Activated T-cell treated with anti-CD3 and anti-CD28 coated beads, Interleukin-2, amount 50 U/mL, for 4 hours (primary cell): ENCODE results near the gene UBTD1. TPM values are rescaled to one million over a fixed set of nuclear protein-coding genes. Genes with fewer than 3 reads are reported as not detected.

Experiments used
- ATAC-seq, 2 donors: fragments of 200-7000 bp; cut with Tn5 transposase; one replicate each; pipeline ENCODE4 v1.10.0; 2021
- DNase-seq: peaks from one replicate; pipeline ENCODE4 v3.0.0-alpha.2; 2020
- H3K27me3 Mint-ChIP-seq: one replicate; pipeline ENCODE4 v1.8.0; 2021; ENCODE audit warnings: low read depth, mixed read lengths
- H3K36me3 Mint-ChIP-seq: one replicate; pipeline ENCODE4 v1.8.0; 2022; ENCODE audit warnings: mixed read lengths; ENCODE audit not compliant: insufficient read depth
- H3K4me1 Mint-ChIP-seq: one replicate; pipeline ENCODE4 v1.8.0; 2021; ENCODE audit warnings: low read depth, mixed read lengths
- H3K4me3 Mint-ChIP-seq: one replicate; pipeline ENCODE4 v1.8.0; 2021; ENCODE audit warnings: mild to moderate bottlenecking, moderate library complexity, mixed read lengths
- H3K9me3 Mint-ChIP-seq: one replicate; pipeline ENCODE4 v1.8.0; 2021; ENCODE audit warnings: mixed read lengths
- total RNA-seq, 3 donors: library from RNA; stranded (reverse); gene quantifications; one replicate each; pipeline ENCODE4 v1.2.1, GENCODE V29; 2021

Gene UBTD1
- total RNA-seq, 3 donors from 2014 or later = 2.0 to 3.0 (median 2.8) TPM

DNA sequence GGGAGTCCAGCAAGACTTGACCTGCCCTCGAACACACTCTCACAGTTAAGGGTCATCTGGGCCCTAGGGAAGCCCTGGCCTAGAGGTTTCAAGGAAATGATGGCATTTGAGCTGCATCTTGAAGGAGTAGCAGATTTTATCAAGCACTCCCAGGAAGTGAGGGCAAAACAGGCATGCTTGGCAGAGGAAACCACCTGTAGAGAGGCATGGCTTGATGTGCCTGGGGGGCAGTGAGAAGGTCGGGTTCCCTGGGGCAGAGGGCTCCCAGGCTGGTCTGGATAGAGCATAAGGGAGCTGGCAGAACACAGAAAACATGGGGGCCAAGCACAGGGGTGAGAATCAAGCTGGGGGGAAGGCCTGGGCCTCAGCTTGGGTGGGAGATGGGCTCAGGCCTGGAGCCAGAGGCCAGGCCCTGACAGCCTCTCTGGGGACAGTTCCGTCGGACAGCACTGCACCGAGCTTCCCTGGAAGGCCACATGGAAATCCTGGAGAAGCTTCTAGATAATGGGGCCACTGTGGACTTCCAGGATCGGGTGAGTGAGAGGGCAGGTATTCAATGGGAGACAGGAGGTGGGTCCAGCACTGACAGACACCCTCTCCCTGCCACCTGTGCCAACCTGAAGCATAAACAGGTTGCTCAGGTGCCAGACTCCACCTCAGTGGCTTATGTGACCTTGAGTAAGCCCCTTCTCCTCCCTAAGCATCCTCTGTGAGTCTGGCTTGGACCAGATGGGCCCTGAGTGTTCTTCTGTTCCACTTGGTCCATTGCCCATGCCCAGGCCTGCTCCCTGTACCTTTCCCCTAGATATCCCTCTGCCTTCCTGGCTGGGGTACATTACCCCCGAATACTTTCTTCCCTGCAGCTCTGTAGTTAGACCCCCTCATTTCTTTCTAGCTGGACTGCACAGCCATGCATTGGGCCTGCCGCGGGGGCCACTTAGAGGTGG is 82.0 kb downstream of the UBTD1 start:
- H3K36me3 Mint-ChIP-seq = no peaks in the 10 kb centered on the region
- no peaks in the 10 kb centered on the region for H3K9me3 Mint-ChIP-seq
- no peak overlapping the region for H3K4me3 Mint-ChIP-seq
- no peak for ATAC-seq
- peaks cover 6% of the 10 kb centered on the region for H3K27me3 Mint-ChIP-seq
- no peak for DNase-seq
- no peaks in the 10 kb centered on the region for H3K4me1 Mint-ChIP-seq

DNA sequence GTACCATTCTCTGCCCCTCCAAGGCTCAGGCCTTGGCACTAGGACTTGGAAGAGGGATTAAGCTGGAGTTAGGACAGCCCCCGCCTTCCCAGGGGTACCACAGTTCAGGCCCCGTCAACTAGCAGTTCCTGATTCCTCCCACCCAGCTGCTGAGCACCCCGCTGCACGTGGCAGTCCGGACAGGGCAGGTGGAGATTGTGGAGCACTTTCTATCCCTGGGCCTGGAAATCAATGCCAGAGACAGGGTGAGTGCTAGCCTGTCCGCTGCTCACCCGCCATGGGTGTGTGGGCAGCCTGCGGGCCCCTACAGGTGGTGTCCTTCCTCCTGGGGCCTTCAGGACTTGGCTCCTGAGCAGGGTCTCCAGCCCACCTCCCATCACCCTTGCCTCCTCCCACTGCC is 83.4 kb downstream of the UBTD1 start:
- Mint-ChIP-seq H3K9me3 (no peaks in the 10 kb centered on the region), H3K4me1 (no peaks in the 10 kb centered on the region), H3K4me3 (no peak overlapping the region), H3K27me3 (peaks cover 6% of the 10 kb centered on the region), H3K36me3 (no peaks in the 10 kb centered on the region)
- DNase-seq (no peak), ATAC-seq (no peak)

DNA sequence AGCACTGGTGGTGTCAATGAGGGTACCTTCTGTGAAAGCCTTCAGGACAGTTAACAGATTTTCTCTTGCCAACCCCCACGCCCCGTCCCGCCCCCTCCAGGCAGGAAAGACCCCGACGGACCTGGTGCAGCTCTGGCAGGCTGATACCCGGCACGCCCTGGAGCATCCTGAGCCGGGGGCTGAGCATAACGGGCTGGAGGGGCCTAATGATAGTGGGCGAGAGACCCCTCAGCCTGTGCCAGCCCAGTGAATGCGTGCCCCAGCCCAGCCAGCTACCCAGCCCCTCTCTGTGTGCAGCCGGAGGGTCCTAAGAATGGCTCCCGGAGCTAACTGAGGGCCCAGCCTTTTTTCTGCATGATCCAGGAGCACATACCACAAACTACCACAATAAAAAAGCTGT is 84.8 kb downstream of the UBTD1 start:
- ATAC-seq (no peak), DNase-seq (no peak)
- Mint-ChIP-seq H3K4me3 (no peak overlapping the region), H3K4me1 (no peaks in the 10 kb centered on the region), H3K9me3 (no peaks in the 10 kb centered on the region), H3K27me3 (peaks cover 3% of the 10 kb centered on the region), H3K36me3 (no peaks in the 10 kb centered on the region)

DNA sequence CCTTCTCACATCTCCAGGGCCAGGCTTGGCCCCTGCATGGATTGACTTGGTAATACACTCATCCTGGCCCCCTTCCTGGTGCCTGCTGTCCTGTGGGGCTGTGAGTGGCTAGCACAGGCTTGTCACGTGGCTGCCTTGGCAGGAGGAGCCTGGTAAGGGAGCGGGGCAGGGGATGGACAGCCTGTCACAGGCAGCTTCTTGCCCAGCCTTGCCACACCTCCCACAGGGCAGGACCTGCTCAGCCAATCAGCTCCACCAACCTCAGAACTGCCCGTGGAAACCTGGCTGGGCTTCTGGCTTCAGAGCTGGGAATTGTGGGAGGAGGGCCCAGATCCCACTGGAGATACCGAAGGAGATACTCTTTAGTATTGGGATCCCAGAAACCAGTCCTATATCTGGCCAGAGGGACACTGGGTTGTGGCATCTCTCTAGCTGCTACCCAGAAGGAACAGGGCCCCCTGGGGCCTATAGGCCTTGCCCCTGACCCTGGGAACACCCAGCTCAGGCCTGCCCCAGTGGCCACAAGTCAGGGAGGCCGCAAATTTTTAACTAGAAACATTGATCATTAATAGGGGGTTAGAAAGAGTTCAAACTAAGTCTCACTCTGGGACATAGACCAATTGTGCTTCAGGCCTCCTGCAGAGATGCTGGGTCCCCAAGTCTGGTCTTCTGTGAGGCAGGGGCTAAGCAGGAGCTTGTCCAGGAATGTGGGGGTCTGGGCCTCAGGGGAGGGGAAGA is 85.5 kb downstream of the UBTD1 start, which contains the start of gene HOGA1:
TSS of gene HOGA1 (plus strand) at position 330 of the 738 bp plus-strand sequence. CDS start at position 645, 315 bp downstream.
- Mint-ChIP-seq H3K4me3 (no peak within 1 kb of the TSS), H3K27me3 (peaks cover 3% of the 10 kb centered on the region), H3K36me3 (no peaks in the 10 kb centered on the region), H3K4me1 (no peaks in the 10 kb centered on the region), H3K9me3 (no peaks in the 10 kb centered on the region)
- no peak for ATAC-seq
- no peak for DNase-seq

DNA sequence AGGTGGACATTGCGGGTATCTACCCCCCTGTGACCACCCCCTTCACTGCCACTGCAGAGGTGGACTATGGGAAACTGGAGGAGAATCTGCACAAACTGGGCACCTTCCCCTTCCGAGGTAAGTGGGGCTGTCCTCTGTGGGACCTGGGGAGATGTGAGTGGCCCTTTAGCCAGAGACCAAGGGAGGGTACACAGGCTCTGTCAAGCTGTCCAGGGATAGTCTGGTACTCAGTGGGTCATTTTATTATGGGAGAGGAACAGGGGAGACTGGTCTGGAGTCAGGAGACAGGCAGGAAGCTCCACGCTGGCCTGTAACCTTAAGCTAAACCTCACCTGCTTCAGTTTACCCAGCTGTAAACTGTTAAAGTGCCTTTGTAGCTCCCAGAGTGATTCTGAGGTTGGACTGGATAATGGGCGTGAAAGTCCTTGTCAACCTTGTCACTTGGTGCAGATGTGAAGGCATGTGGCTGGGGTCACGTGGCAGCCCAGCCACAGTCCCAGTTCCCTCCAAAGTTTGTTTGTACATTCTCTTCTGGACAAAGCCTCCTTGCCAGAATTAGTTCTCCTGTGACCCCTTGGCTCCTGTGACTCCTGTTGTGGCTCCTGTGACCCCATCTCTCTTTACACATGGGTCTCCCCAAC is 86.2 kb downstream of the UBTD1 start:
- Mint-ChIP-seq H3K36me3 (no peaks in the 10 kb centered on the region), H3K9me3 (no peaks in the 10 kb centered on the region), H3K4me3 (no peak overlapping the region), H3K4me1 (no peaks in the 10 kb centered on the region), H3K27me3 (peaks cover 1% of the 10 kb centered on the region)
- ATAC-seq (no peak), DNase-seq (no peak)

DNA sequence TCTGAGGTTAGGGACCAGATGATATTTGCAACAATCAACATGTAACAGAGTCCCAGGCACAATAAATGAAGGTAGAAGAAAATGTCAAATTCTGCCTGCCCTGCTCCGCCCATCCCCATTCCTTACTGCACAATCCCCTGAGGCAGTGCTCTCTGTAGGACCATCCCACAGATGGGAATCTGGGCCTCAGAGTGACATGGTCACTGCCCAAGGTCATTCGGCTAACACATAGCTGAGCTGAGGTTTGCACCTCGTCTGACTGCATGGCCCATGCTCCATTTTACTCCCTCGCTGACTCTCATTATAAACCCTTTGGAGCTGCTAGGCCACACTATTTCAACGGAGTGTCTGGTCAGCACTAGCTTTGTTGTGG is 86.7 kb downstream of the UBTD1 start:
- H3K4me1 Mint-ChIP-seq = peaks cover under 1% of the 10 kb centered on the region
- no peak for ATAC-seq

DNA sequence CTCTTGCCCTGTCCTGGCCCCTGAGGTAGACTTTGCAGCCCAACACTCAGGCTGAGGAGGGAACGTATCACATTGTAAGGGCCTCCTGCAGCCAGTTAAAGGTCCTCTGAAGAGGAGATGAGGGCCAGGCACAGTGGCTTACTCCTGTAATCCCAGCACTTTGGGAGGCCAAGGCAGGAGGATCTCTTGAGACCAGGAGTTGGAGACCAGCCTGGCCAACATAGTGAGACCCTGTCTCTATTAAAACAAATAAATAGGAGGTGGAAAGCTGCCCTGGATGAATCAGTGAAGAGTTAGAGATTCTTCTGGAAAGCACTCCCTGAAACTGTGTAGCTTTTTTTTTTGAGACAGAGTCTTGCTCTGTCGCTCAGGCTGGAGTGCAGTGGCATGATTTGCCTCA is 88.5 kb downstream of the UBTD1 start:
- no peaks in the 10 kb centered on the region for H3K27me3 Mint-ChIP-seq
- H3K4me1 Mint-ChIP-seq = peaks cover 2% of the 10 kb centered on the region
- no peak overlapping the region for H3K4me3 Mint-ChIP-seq
- no peak for DNase-seq
- no peaks in the 10 kb centered on the region for H3K36me3 Mint-ChIP-seq
- no peak for ATAC-seq
- H3K9me3 Mint-ChIP-seq = no peaks in the 10 kb centered on the region

More for the DNA sequence above, 86.7 kb downstream of the UBTD1 start:
- Mint-ChIP-seq H3K27me3 (no peaks in the 10 kb centered on the region), H3K9me3 (no peaks in the 10 kb centered on the region), H3K4me3 (no peak overlapping the region), H3K36me3 (no peaks in the 10 kb centered on the region)
- no peak for DNase-seq

DNA sequence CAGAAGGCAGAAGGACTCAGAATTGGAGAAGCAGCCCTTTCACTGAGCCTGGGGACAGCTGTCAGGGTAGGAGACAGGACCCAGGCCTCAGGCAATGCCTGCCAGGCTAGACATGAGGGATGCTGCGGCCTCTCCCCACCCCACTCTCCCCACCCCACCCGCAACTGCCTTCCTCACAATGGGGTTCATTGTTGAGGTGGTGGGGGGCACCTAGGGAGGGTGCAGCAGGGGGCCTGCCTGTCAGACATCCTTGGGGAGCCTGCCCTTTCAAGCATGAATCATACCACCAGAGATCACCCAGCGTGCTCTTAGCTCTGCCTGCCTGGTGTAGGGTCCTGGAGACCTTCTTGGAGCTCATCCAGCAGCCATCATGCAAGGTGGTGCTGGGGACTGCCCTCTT is 90.8 kb downstream of the UBTD1 start, which contains the start of gene C10orf62:
TSS of gene C10orf62 (plus strand) at position 243 of the 400 bp plus-strand sequence. CDS start 177 bp downstream, outside the sequence.
- no peak for DNase-seq
- Mint-ChIP-seq H3K9me3 (no peaks in the 10 kb centered on the region), H3K4me3 (no peak within 1 kb of the TSS), H3K4me1 (peaks cover 2% of the 10 kb centered on the region), H3K36me3 (no peaks in the 10 kb centered on the region), H3K27me3 (no peaks in the 10 kb centered on the region)
- no peak for ATAC-seq

DNA sequence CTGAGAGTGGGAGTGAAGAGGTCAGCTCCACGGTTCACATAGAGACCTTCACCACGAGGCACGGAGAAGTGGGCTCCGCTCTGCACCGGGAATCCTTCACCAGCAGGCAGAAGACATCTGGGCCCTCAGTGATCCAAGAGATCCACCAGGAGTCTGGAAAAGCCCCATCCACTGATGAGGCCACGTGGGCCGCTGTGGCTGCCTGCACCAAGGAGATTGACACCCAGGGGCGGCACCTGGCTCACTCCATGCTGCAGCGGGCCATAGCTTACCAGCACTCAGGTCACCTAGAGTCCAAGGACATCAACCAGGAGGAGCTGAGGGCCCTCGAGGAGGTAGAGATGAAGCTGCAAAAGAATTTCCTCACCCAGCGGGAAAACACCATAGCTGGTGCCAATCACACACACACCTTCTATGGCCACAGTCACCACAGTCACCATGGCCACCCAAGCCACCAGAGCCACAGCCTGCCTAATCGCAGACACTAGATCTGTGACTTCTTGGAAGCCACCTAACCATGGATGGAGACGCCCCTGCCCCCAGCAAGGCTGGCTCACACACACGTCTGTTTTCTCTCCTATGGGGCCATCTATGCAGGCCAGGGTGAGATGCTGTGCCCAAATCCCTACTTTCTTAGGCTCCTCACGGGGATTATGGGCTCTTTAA is 91.5 kb downstream of the UBTD1 start:
- ATAC-seq = no peak
- Mint-ChIP-seq H3K36me3 (no peaks in the 10 kb centered on the region), H3K4me3 (no peak overlapping the region), H3K27me3 (no peaks in the 10 kb centered on the region), H3K9me3 (no peaks in the 10 kb centered on the region), H3K4me1 (peaks cover 2% of the 10 kb centered on the region)
- DNase-seq = no peak

DNA sequence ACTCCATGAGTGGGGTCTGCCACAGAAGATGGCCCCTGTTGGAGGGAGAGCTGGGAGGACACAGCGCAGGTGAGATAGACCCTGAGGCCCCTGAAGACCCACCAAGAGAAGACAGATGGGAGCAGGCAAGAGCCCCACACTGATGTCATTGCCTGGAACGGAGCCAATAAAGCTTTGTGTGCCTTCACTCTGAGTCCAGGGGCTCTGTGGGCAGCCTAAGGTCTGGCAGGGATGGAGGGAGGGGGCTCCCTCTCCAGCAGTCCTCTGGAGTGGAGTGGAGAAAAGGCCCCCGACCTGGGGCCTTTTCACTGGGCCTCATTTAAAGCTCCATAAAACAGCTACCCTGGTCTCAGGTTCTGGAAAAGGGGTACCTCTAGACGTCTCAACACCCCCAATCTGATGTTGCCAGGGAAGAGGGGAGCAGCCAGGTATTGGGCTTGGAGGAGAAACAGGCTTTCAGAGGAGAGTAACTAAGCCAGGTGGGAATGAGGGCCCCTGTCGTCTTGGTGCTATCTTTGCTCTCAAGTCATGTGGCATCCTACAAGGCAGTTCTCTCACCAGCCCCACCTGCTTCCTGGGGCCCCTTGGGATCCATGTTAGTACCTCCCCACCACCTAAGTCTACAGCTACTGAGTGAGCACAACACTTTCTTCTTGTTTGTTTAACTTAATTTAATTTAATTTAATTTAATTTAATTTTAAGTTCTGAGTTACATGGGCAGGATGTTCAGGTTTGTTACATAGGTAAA is 92.2 kb downstream of the UBTD1 start:
- H3K27me3 Mint-ChIP-seq = no peaks in the 10 kb centered on the region
- H3K4me1 Mint-ChIP-seq = peaks cover 2% of the 10 kb centered on the region
- DNase-seq (no peak), ATAC-seq (no peak)
- no peak overlapping the region for H3K4me3 Mint-ChIP-seq
- H3K9me3 Mint-ChIP-seq = no peaks in the 10 kb centered on the region
- no peaks in the 10 kb centered on the region for H3K36me3 Mint-ChIP-seq

DNA sequence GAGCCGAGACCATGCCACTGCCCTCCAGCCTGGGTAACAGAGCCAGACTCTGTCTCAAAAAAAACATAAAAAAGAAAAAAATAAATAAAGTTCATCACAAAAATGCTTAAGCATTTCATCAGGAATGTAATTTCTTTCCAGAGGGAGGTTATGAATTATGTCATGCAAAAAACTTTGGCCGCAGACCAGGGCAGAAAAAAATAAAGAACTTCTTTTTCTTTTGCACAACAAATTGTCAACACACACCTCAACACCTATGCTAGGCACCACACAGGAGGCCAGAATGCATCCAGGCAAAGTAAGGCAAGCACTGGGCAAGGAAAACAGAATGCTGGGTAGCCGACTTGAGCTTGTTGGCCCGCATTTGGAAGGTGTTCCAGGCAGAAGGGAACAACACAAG is 94.7 kb downstream of the UBTD1 start:
- H3K9me3 Mint-ChIP-seq = no peaks in the 10 kb centered on the region
- H3K4me1 Mint-ChIP-seq = peaks cover 2% of the 10 kb centered on the region
- ATAC-seq (no peak), DNase-seq (no peak)
- H3K36me3 Mint-ChIP-seq = no peaks in the 10 kb centered on the region
- no peaks in the 10 kb centered on the region for H3K27me3 Mint-ChIP-seq
- H3K4me3 Mint-ChIP-seq = no peak overlapping the region

DNA sequence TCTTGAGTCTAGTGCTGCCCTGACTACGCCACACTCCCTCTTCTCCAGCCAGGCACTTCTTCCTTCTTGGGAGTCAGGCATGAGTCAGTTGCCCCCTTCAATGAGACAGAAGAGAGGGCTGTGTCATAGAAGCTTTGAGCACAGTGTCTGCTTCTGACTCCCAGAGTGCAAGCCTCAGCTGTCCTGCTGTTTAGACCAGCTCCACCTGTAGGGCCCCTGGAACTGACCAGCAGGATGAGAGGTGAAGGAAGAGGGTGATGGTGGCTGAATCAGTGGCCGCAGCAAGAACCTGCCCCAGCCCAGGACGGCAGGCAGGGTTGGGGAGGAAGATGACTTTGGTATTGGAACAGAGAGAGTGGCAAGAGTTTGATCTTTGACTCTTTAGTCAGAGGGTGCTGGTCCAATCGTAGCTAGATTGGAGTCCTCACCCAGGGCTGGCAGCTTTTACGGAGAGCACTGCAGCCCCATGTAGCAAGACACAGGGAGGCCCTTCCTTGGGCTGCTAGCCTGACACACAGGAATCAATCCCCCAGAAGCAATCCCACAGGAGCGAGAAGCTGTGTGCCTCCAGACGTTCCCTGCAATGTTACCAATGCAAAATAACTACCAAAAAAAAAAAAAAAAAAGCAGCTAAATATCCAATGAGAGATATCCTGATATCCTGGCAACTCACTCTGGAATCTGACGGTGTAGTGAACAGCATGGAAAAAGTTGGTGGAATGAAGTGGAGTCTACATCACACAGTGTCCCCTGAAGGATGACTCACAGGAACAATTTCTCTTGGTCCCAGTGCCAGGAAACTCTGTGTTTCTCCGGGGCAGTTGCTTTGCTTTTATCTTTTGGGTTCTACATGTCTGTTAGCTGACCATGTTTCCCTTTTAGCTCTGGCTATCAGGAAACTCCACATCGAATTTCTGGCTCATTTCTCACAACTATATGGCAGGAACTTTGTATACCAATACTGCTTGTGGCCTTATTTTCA is 97.7 kb downstream of the UBTD1 start:
- H3K4me3 Mint-ChIP-seq = no peak overlapping the region
- DNase-seq (no peak), ATAC-seq (no peak)
- no peaks in the 10 kb centered on the region for H3K4me1 Mint-ChIP-seq
- H3K9me3 Mint-ChIP-seq = no peaks in the 10 kb centered on the region
- no peaks in the 10 kb centered on the region for H3K27me3 Mint-ChIP-seq
- H3K36me3 Mint-ChIP-seq = no peaks in the 10 kb centered on the region
